ENCODE data around the gene P3H4.

Gene P3H4

GRCh38 chr17:41816637-41817320 is 5.0 kb upstream of the P3H4 start:
- H3K4me3 ChIP-seq (ENCODE audit: low read depth, low read length) = no peak overlapping the region
- TF ChIP-seq CTCF (conservative IDR thresholded peaks at IDR 0.05; ENCODE audit: low read depth, low read length) = no peak
- no peak for DNase-seq (ENCODE audit: low read depth)

DNA sequence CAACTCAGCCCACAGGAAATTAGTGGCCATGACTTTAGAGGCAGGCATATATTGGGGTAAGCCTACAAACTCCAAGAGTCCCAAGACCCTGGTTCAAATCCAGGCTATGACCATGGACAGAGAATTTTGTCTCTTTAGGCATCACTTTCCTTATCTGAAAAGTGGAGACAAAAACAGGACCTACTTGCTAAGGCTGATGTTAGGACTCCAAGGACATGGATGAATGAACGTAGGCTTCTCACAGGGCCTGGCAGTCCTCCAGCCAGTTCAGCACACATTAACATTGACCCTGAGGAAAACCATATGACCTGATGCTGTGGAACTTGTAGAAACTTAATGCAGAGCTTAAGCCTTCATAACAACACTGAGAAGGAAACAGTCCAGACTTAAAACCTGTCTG is 2.4 kb upstream of the P3H4 start:
- peak; percentile 60 for DNase-seq (ENCODE audit: low read depth)
- no peak for TF ChIP-seq CTCF (conservative IDR thresholded peaks at IDR 0.05; ENCODE audit: low read depth, low read length)
- H3K4me3 ChIP-seq (ENCODE audit: low read depth, low read length) = peak overlapping the region; percentile 83

DNA sequence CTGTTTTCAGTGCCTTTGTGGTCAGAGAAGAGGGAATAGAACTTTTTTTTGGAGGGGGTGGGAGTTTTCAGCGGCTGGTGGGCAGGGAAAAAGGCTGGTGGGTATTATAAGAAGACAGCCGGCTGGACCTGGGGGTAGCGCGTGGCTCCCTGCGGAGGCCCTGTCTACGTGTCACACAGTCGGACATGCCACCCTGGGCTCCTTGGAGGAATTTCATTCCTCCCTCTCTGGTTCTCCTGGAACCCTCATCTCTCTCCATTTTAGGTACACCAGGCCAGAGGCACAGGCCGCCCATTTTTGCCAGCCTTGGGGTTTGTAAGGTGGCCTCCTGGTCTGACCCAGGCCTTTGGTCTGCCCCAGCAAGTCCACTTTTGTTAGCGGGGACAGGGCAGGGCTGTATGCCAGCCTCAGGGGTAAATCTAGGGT is 2.0 kb upstream of the P3H4 start:
- DNase-seq (ENCODE audit: low read depth) = no peak

GRCh38 chr17:41813152-41813680 is 1.5 kb upstream of the P3H4 start:
- TF ChIP-seq CTCF (conservative IDR thresholded peaks at IDR 0.05; ENCODE audit: low read depth, low read length) = no peak
- H3K4me3 ChIP-seq (ENCODE audit: low read depth, low read length) = peak overlapping the region; percentile 83
- no peak for DNase-seq (ENCODE audit: low read depth)

More for the DNA sequence above, 2.0 kb upstream of the P3H4 start:
- no peak for TF ChIP-seq CTCF (conservative IDR thresholded peaks at IDR 0.05; ENCODE audit: low read depth, low read length)
- H3K4me3 ChIP-seq (ENCODE audit: low read depth, low read length) = peak overlapping the region; percentile 83

GRCh38 chr17:41812381-41813151 is 817 bp upstream of the P3H4 start, which contains the start of gene FKBP10:
FKBP10 (plus strand) TSS chr17:41813004; CDS start chr17:41813035, 31 bp downstream.
- no peak for TF ChIP-seq CTCF (conservative IDR thresholded peaks at IDR 0.05; ENCODE audit: low read depth, low read length)
- peak; percentile 88 for DNase-seq (ENCODE audit: low read depth)
- peak within 1 kb of the TSS; percentile 83 for H3K4me3 ChIP-seq (ENCODE audit: low read depth, low read length)

- TF ChIP-seq CTCF (conservative IDR thresholded peaks at IDR 0.05; ENCODE audit: low read depth, low read length) = no peak
- H3K4me3 ChIP-seq (ENCODE audit: low read depth, low read length) = peak overlapping the region; percentile 83
- no peak for DNase-seq (ENCODE audit: low read depth)
Observed at GRCh38 chr17:41810659-41811548, 845 bp downstream of the P3H4 start.
